ENCODE measurements around the gene FAM168A. TPM values are rescaled to one million over a fixed set of nuclear protein-coding genes. Genes with fewer than 3 reads are reported as not detected.
A peak's percentile ranks its signal among the peaks of the same experiment; 100 is the strongest.

FAM168A gene
- total RNA-seq, 4 donors from 2014 or later, result 22.2 to 35.7 (median 30.4) TPM

- Histone ChIP-seq H3K4me1 (peaks cover 0 to 19% (median 11%) of the 10 kb centered on the region in 4 donors), H3K27me3 (no peaks in the 10 kb centered on the region), H3K4me3 (no peak overlapping the region), H3K9me3 (no peaks in the 10 kb centered on the region), H3K27ac (no peak overlapping the region), H3K36me3 (no peaks in the 10 kb centered on the region)
- TF ChIP-seq CTCF (IDR thresholded peaks at IDR 0.05), result no peak
- no peak for TF ChIP-seq POLR2A (IDR thresholded peaks at IDR 0.05)
- no peak for DNase-seq
Measured at GRCh38 chr11:73374151-73374550, 223.8 kb downstream of the FAM168A start.

GRCh38 chr11:73372375-73372993, 225.4 kb downstream of the FAM168A start:
- no peak for DNase-seq
- H3K4me3 ChIP-seq, result no peak overlapping the region
- peak overlapping the region in 1 of 4 donors; percentile 10 for H3K27ac ChIP-seq
- H3K36me3 ChIP-seq, result no peaks in the 10 kb centered on the region
- H3K27me3 ChIP-seq, result no peaks in the 10 kb centered on the region
- TF ChIP-seq POLR2A (IDR thresholded peaks at IDR 0.05) (no peak), CTCF (IDR thresholded peaks at IDR 0.05) (no peak)
- peaks cover 0 to 15% (median 8%) of the 10 kb centered on the region in 4 donors for H3K4me1 ChIP-seq
- no peaks in the 10 kb centered on the region for H3K9me3 ChIP-seq

- Histone ChIP-seq H3K4me1 (peaks cover 0 to 12% (median 8%) of the 10 kb centered on the region in 4 donors), H3K27me3 (no peaks in the 10 kb centered on the region), H3K4me3 (no peak overlapping the region), H3K36me3 (peaks cover 0 to 19% (median 0%) of the 10 kb centered on the region in 3 donors), H3K9me3 (no peaks in the 10 kb centered on the region), H3K27ac (no peak overlapping the region)
- no peak for TF ChIP-seq CTCF (IDR thresholded peaks at IDR 0.05)
- no peak for TF ChIP-seq POLR2A (IDR thresholded peaks at IDR 0.05)
- no peak for DNase-seq
Measured at GRCh38 chr11:73367482-73368024, 230.4 kb downstream of the FAM168A start.

- no peak overlapping the region for H3K4me3 ChIP-seq
- H3K27ac ChIP-seq, result peak overlapping the region in 1 of 4 donors; percentile 66
- TF ChIP-seq POLR2A (IDR thresholded peaks at IDR 0.05), result no peak
- TF ChIP-seq CTCF (IDR thresholded peaks at IDR 0.05), result no peak
- H3K9me3 ChIP-seq, result no peaks in the 10 kb centered on the region
- peaks cover 0 to 12% (median 5%) of the 10 kb centered on the region in 4 donors for H3K4me1 ChIP-seq
- DNase-seq, result no peak
- peaks cover 0 to 23% (median 0%) of the 10 kb centered on the region in 3 donors for H3K36me3 ChIP-seq
- H3K27me3 ChIP-seq, result no peaks in the 10 kb centered on the region
Measured at GRCh38 chr11:73366953-73367352, 231.0 kb downstream of the FAM168A start.

- H3K27me3 ChIP-seq, result no peaks in the 10 kb centered on the region
- H3K36me3 ChIP-seq, result peaks cover 0 to 24% (median 0%) of the 10 kb centered on the region in 3 donors
- no peak overlapping the region for H3K4me3 ChIP-seq
- H3K9me3 ChIP-seq, result no peaks in the 10 kb centered on the region
- H3K4me1 ChIP-seq, result peaks cover 0 to 12% (median 5%) of the 10 kb centered on the region in 4 donors
- TF ChIP-seq CTCF (IDR thresholded peaks at IDR 0.05), result no peak
- DNase-seq, result no peak
- peak overlapping the region in 2 of 4 donors; percentile 40 to 66 for H3K27ac ChIP-seq
Measured at GRCh38 chr11:73366265-73366610, 231.7 kb downstream of the FAM168A start.

Data from Peyer's patch (tissue), 4 donors.